Transverse colon (tissue), 4 donors: ENCODE measurements around the gene TRAPPC2B. TPM values are rescaled to one million over a fixed set of nuclear protein-coding genes. Genes with fewer than 3 reads are reported as not detected.

Experiments
- DNase-seq: peaks from one replicate; pipeline ENCODE4 v3.0.0-alpha.2; 2019
- H3K27ac ChIP-seq, 4 donors: fragments of 200-600 bp; sonication (generic); 2 replicates each; pipeline ENCODE4 v1.5.1; 2016 to 2018; ENCODE audit warnings: inconsistent platforms in 4 of 4
- H3K27me3 ChIP-seq: fragments of 200-600 bp; sonication (generic); 2 replicates; pipeline ENCODE4 v1.5.1; 2017; ENCODE audit warnings: inconsistent platforms
- H3K36me3 ChIP-seq, 4 donors: fragments of 200-600 bp; sonication (generic); 2 replicates each; pipeline ENCODE4 v1.5.1; 2017 to 2019; ENCODE audit warnings: inconsistent platforms in 4 of 4
- H3K4me1 ChIP-seq, 4 donors: fragments of 200-600 bp; sonication (generic); 2 replicates each; pipeline ENCODE4 v1.5.1; 2017 to 2020; ENCODE audit warnings: inconsistent platforms in 4 of 4
- H3K4me3 ChIP-seq, 4 donors: fragments of 200-600 bp; sonication (generic); 1 replicate in 1 of 4; 2 replicates in 3 of 4; pipeline versions ENCODE4 v1.5.1 to v1.6.1; 2017 to 2019; ENCODE audit warnings: inconsistent platforms in 4 of 4
- H3K9me3 ChIP-seq, 2 donors: fragments of 200-600 bp; sonication (generic); 2 replicates each; pipeline ENCODE4 v1.5.1; 2017 to 2019; ENCODE audit warnings: inconsistent platforms in 2 of 2
- CTCF ChIP-seq, 5 experiments: fragments of 200-600 bp in 3 of 5; fragments of 450-650 bp in 2 of 5; sonication (generic) in 3 of 5; IDR thresholded peaks; 1 replicate in 2 of 5; 2 replicates in 3 of 5; pipeline ENCODE4 v1.5.1; 2016 to 2017; ENCODE audit warnings: antibody characterized with exemption in 5 of 5, inconsistent platforms in 3 of 5, mild to moderate bottlenecking in 2 of 5, moderate library complexity in 1 of 5
- EP300 ChIP-seq: sonication (generic); formaldehyde crosslinking; IDR thresholded peaks from one replicate; pipeline ENCODE4 v1.6.1; 2017; ENCODE audit warnings: antibody characterized with exemption, low read depth
- POLR2A ChIP-seq: fragments of 450-650 bp; IDR thresholded peaks from one replicate; pipeline ENCODE4 v1.6.1; 2016; ENCODE audit warnings: antibody characterized with exemption, mild to moderate bottlenecking, moderate library complexity
- POLR2AphosphoS5 ChIP-seq, 3 donors: sonication (generic); formaldehyde crosslinking; IDR thresholded peaks; one replicate each; pipeline ENCODE4 v1.6.1; 2016; ENCODE audit warnings: antibody characterized with exemption in 3 of 3
- WGBS, 2 donors: methylation state at CpG; one replicate each; pipeline ENCODE4 v1.1.5; 2018; ENCODE audit warnings: low coverage in 1 of 2; 5-methylcytosine and 5-hydroxymethylcytosine counted together
- in situ Hi-C, 4 donors: fragments of 200-750 bp; cut with MboI; loops; one replicate each; pipeline versions ENCODE4 v1.15.0 to v1.15.1; 2017; ENCODE audit warnings: low sequenced_read_pairs in 3 of 4, low pct_ligation_motif_present in 1 of 4, low pct_unique_long_range_greater_than_20kb in 1 of 4
- intact Hi-C: fragments of 100-400 bp; cut with DNase I; formaldehyde crosslinking; loops from one replicate; pipeline ENCODE4 v1.15.1; 2023; ENCODE audit warnings: low total_unique reads
- total RNA-seq, 4 donors: library from RNA; depleted of rRNA; stranded (reverse); fragments of >200 nt; gene quantifications; one replicate each; pipeline ENCODE4 v1.1.0, GENCODE V29; 2016

Gene TRAPPC2B
- total RNA-seq, 4 donors from 2014 or later: 8.3 to 12.5 TPM; not detected in 2

DNA sequence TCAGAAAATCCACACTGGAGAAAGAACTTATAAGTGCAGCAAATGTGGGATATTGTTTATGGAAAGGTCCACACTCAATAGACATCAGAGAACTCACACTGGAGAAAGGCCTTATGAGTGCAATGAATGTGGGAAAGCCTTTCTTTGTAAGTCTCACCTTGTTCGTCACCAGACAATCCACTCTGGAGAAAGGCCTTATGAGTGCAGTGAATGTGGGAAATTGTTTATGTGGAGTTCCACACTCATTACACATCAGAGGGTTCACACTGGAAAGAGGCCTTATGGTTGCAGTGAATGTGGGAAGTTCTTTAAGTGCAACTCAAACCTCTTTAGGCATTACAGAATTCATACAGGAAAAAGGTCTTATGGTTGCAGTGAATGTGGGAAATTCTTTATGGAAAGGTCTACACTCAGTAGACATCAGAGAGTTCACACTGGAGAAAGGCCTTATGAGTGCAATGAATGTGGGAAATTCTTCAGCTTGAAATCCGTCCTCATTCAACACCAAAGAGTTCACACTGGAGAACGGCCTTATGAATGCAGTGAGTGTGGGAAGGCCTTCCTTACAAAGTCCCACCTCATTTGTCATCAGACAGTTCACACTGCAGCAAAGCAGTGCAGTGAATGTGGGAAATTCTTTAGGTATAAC, 14.3 kb downstream of the TRAPPC2B start:
- peaks cover 0 to 35% (median 9%) of the 10 kb centered on the region in 4 donors for H3K36me3 ChIP-seq
- no peaks in the 10 kb centered on the region for H3K4me1 ChIP-seq
- intact Hi-C loops: loop anchor here (1.0 kb wide), 1 partner anchor 38 kb away; no protein-coding TSS in a partner anchor
- no peak overlapping the region for H3K27ac ChIP-seq
- DNase-seq: no peak
- peaks cover 38 to 41% of the 10 kb centered on the region in 2 donors for H3K9me3 ChIP-seq
- 70 to 96% methylated on average over 2 to 3 of the region's 3 CpGs for WGBS, 2 donors
- no peak overlapping the region for H3K4me3 ChIP-seq
- no peaks in the 10 kb centered on the region for H3K27me3 ChIP-seq
- TF ChIP-seq EP300 (no peak), CTCF (IDR thresholded peaks at IDR 0.05) (no peak), POLR2AphosphoS5 (IDR thresholded peaks at IDR 0.05) (no peak), POLR2A (no peak)
- in situ Hi-C loops: no loop called here

GRCh38 chr19:57380923-57381322, 17.6 kb downstream of the TRAPPC2B start:
- peaks cover 34 to 38% of the 10 kb centered on the region in 2 donors for H3K9me3 ChIP-seq
- TF ChIP-seq EP300 (no peak), CTCF (IDR thresholded peaks at IDR 0.05) (no peak)
- H3K36me3 ChIP-seq: peaks cover 0 to 16% (median 7%) of the 10 kb centered on the region in 4 donors
- intact Hi-C loops (no loop called here), in situ Hi-C loops (no loop called here)
- H3K27ac ChIP-seq: no peak overlapping the region
- no peaks in the 10 kb centered on the region for H3K4me1 ChIP-seq
- no peaks in the 10 kb centered on the region for H3K27me3 ChIP-seq
- H3K4me3 ChIP-seq: no peak overlapping the region
- DNase-seq: no peak

DNA sequence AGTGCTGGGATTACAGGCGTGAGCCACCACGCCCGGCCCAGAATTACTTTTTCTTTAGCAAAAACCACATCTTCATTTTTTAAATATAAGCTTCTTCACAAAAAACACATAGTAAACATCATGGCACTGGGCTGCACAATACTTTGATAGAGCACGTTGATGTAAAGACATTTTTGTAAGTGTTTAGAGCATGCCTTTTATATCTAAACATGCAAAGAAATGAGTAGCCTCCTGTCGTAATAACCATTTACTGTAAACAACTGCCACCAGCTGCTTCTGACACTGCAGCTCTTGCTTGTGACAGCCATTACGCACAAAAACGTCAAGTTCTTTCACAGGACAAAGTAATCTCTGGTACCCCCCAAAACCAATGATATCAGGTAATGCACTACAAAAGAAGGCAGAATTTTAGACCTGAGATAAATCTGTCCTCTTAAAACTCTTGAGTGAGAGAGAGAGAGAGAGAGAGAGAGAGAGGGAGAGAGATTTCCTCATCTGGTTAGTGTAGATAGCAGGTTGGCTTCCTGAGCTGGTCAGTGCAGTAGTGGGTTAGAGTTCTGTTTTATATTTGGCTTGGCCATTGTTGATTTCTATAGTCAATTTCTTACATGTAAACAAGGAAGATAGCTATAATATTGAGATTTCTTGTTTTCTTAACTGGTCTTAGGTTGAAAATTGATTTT, 19.6 kb downstream of the TRAPPC2B start:
- H3K4me3 ChIP-seq: no peak overlapping the region
- 70 to 83% methylated on average over 6 to 7 of the region's 7 CpGs for WGBS, 2 donors
- in situ Hi-C loops (no loop called here), intact Hi-C loops (no loop called here)
- no peak overlapping the region for H3K27ac ChIP-seq
- no peaks in the 10 kb centered on the region for H3K4me1 ChIP-seq
- DNase-seq: no peak
- peaks cover 18 to 22% of the 10 kb centered on the region in 2 donors for H3K9me3 ChIP-seq
- peaks cover 0 to 4% (median under 1%) of the 10 kb centered on the region in 4 donors for H3K36me3 ChIP-seq
- H3K27me3 ChIP-seq: no peaks in the 10 kb centered on the region
- TF ChIP-seq EP300 (no peak), POLR2A (no peak), POLR2AphosphoS5 (IDR thresholded peaks at IDR 0.05) (no peak), CTCF (IDR thresholded peaks at IDR 0.05) (no peak)

DNA sequence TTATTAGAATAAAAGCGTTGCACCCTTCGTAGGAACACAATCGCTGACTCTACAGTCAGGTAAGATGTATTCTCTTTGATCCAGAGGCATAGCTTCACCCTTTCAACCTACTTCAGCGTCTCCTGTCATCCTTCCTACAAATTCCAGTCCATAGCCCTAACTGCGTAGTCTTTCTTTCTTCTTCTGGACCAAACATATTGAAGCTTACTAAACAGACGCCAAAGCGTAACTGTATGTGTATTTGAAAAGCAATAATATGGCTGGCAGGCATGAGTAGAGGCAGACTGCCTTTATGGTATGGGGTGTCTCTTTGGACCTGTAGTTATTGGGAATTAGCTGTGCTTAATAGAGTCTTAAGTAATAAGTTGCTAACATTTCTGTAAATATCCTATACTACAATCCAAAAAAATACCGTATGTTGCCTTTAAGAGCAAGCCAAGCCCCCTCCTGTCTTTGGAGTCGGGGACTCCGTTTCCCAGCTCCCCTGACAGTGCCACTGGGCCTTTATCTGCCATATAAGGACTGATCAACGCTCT, 25.9 kb downstream of the TRAPPC2B start:
- in situ Hi-C loops: no loop called here
- intact Hi-C loops: no loop called here
- WGBS, 2 donors: 60 to 93% methylated on average over 7 to 11 of the region's 11 CpGs

More for the DNA sequence above, 25.9 kb downstream of the TRAPPC2B start:
- DNase-seq: no peak
- Histone ChIP-seq H3K4me3 (peak overlapping the region; percentile 0 to 89 (median 73)), H3K36me3 (peaks cover 0 to 4% (median 2%) of the 10 kb centered on the region in 4 donors), H3K4me1 (peaks cover 6 to 18% (median 8%) of the 10 kb centered on the region in 4 donors), H3K27ac (peak overlapping the region; percentile 84 to 90 (median 89)), H3K9me3 (peaks cover 3% of the 10 kb centered on the region in 2 donors), H3K27me3 (no peaks in the 10 kb centered on the region)
- no peak for TF ChIP-seq POLR2A
- TF ChIP-seq CTCF (IDR thresholded peaks at IDR 0.05): no peak
- no peak for TF ChIP-seq POLR2AphosphoS5 (IDR thresholded peaks at IDR 0.05)
- TF ChIP-seq EP300: no peak
